Measurements from ENCODE around the gene JMJD1C.
"Not testable (repeated sequence)": the region's sequence is repeated elsewhere in the genome, so short reads cannot be mapped to it uniquely, and the experiment has no call there.

Gene JMJD1C

DNA sequence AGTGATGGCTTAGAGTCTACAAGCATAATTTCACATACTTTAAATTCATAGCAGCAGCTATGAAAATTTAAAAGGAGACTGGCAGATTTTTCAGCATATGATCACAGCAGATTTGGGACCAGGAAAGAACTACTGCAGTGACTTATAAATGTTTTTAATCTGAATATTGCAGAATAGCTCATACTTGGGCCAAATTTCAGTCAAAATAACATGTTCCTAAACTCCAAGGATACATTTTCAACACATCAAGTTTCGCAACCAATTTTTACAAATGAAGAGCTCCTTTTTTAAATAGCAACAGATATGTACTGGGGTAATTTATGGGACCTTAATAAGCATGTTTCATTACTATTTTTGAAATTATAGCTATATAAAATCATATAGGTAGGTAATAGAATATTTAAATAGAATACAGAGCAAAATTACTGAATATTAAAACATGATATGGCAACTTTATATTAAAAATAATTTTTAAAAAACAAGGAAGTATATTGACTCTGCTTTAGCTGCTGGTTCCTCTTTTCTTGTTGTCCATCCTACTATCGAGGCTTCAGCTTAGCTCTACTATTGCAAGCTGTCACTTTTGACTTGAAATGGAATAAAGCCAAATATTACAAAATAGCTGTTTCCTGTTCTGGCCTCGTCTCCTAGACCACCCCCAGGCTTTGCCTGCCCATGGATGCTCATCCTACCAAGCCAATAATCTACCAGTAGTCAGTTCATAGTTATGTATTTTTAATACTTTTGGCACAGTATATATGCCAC is 209.6 kb downstream of the JMJD1C start:
- no peak for DNase-seq

DNA sequence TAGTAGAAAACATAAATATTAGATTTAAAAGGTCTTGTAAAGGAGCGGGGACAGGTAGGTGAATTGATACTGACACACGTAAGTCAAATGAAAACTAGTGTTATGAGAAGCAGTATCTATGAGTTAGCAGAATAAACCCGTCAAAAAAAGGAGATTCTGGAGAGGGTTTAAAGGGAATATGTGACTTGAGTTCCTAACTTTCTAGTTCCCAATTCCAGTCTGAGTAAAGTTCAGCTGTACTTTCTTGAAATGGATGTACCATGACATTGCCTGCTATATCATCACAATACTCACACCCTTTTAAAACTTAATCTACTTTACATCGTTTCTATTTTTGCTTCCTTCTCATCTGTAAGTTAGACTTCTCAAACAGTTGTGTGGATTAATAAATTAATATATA is 210.5 kb downstream of the JMJD1C start:
- no peak for DNase-seq

DNA sequence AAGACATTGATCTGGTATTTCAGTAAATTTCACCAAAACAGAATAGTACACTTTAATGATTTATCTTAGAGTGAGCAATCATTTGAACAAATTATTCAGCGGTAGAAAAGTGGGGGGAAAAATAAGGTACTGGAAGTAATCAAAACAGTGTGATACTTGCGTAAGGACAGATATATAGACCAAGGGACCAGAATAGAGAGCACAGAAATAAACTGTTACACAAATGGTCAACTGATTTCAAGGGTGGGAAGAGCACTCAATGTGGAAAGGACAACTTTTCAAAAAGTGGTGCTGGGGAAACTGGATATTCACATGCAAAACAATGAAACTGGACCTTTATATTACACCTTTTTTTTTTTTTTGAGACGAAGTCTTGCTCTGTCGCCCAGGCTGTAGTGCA is 212.7 kb downstream of the JMJD1C start:
- no peak for DNase-seq

DNA sequence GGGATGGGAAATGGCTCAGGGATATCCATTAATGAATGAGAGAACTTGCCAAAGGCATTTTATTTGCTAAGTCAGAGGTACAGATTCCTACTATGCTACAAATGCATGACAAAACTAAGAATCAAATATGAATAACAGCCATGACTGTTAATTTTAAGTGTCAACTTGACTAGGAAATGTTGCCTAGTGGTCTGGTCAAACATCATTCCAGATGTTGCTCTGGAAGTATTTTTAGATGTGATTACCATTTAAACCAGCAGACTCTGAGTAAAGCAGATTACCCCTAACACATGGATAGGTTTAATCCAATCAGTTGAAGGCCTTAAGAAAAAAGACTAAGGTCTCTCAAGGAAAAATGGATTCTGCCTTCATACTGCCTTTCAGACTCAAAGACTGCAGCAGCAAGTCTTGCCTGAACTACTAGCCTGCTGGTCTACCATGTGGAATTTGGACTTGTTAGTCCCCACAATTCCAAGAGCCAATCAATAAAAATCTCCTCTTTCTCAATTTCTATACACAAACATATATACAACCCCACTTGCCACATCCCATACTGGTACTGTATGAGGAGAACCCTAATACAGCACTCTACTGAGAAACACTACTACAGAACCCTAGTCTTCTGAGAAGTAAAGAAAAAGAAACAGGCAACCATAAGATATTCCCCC is 213.5 kb downstream of the JMJD1C start:
- no peak for DNase-seq

DNA sequence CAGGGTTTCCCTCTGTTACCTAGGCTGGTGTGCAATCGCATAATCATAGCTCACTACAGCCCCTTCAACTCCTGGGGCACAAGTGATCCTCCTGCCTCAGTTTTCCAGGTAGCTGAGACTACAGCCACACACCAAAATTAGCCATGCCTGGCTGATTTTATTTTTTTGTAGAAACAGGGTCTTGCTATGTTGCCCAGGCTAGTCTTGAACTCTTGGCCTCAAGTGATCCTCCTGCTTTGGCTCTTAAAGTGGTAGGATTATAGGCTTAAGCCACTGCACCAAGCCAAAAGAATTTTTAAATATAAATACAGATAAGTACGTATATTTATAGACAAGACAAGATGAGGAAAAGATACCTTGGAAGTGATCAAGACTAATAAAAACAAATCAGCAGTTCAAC is 215.7 kb downstream of the JMJD1C start:
- no peak for DNase-seq

DNA sequence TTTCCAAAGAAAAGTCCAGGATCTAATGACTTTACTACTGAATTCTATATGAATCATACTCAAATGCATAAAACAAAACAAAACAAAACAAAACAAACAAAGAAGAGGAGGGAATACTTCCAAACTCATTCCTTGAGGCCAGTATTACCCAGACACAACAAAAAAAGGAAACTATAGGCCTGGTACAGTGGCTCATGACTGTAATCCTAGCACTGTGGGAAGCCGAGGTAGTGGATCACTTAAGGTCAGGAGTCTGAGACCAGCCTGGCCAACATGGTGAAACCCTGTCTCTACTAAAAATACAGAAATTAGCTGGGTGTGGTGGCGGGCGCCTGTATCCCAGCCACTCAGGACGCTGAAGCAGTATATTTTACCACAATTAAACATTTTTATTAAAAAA is 218.0 kb downstream of the JMJD1C start:
- DNase-seq, result no peak

DNA sequence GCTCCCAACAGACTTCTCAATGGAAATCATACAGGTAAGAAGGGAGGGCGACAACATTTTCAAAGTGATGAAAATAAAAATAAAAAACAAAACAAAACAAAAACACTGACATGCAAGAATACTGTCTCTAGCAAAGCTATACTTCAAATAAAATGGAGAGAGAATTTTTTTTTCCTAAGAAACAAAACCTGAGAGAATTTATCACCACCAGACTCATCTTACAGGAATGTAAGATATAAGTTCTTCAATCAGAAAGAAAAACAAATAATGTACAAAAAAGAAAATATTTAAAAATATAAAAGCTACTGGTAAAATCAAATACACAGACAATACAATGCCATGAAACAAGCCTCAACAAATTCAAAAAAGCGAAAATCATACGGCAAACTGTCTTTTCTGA is 219.4 kb downstream of the JMJD1C start:
- no peak for DNase-seq

DNA sequence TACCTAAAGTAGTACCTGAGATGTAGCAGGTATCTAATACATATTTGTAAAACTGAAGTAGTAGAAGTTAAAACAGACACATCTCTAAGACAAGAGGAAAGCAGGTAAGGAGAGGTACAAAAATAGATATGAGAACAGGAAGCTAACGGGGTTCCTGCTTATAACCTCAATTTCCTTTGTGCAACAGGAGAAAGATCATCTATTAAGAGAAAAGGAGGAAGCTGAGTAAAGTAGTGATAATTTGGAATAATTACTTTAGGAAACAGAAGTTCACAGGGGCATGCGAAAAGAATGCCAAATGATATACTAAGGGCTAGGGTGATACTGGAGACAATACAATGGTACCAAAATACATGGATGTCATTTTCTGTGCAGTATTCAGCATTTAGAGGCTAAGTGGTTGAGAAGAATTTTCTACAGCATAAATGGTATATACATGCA is 223.9 kb downstream of the JMJD1C start:
- DNase-seq, result no peak

DNA sequence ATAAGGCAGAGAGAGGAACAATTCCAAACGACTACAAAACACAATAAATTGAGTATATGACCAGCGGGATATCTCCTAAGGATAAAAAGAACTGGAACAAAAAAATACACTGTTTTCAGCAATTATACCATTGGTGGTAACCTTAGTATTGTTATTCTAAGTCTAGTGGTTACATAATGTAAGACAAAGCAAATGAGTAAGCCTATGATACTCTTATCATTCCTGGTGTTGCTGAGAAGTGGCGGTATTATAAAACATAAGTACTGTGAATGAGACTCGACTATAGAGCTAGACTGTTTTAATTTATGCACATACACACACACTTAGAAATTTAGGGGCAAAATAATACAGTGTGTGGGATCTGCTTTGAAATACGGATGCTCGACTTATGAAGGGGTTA is 225.0 kb downstream of the JMJD1C start:
- DNase-seq, result no peak

DNA sequence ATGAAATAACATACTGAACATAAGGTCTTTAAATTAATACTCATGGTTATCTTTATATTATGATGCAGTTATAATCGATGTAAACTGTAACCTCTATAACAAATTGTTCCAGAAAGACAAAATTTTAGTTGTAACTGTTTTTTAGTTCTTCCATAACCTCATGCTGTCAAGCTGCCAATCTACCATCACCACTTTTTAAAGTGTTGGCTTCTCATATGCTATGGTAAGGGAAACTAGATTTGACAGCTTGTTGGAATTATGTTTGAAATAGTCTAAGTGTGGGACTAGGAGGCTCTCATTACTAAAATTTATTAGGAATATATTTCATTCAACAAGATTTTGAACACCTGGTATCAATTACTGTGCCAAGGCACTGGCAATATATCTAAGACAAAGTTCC is 227.3 kb downstream of the JMJD1C start:
- no peak for DNase-seq

DNA sequence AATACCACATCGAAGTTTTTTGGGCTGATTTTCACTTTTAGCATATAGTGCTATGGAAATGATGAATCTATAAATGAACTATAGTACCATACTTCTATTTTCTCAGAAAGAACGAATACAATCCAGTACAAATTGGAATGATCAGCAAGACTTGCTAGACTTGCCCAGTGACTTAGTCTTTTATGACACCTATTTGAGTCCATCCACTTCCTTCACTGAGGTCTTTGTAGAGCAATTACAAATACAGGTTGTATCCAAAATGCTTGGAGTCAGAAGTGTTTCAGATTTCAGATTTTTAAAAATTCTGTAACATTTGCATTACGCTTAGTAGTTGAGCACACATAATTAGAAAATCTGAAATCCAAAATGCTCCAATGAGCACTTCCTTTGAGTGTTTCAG is 228.4 kb downstream of the JMJD1C start:
- no peak for DNase-seq

DNA sequence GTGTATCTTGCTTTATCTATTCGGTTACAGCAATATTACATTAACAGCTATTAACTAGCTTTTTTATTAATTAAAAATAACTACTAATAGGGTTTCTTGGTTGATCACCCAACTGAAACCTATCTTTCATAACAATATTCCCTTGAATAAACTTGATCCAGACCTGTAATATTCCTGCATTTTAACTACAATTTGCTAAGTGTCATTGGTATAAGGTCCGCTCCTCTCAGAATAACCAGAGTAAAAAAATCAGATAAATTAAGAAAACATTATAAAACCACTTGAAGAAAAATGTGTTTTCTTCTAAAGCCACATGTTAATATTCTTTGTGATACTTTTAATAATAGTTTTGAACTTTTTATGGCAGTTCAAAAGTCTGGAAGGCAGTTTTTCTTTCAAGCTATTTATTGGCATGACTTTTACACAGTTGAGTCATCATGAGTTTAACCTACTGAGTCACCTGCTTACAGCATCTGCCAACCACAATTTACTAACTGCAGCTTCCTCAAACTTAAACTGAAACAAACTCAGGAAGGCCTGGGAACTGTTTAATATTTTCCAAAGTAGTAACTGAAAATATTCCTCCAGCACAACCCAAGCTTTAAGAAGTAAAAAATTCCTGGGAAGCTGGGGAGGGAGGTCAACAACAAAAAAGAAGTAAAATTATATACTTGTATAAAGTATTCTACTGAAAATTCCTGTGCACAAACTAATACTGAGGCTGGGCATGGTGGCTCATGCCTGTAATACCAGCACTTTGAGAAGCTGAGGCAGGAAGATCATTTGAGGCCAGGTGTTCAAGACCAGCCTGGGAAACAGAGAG is 229.5 kb downstream of the JMJD1C start:
- DNase-seq, result no peak

DNA sequence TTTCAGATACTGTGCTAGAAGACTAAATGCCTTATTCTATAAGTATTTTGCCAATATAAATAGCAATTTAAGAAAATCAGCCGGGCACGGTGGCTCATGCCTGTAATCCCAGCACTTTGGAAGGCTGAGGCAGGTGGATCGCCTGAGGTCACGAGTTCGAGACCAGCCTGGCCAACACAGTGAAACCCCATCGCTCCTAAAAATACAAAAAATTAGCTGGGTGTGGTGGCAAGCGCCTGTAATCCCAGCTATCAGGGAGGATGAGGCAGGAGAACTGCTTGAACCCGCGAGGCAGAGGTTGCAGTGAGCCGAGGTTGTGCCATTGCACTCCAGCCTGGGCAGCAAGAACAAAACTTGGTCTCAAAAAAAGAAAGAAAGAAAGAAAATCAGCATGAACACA is 230.6 kb downstream of the JMJD1C start:
- not testable (repeated sequence) for DNase-seq

DNA sequence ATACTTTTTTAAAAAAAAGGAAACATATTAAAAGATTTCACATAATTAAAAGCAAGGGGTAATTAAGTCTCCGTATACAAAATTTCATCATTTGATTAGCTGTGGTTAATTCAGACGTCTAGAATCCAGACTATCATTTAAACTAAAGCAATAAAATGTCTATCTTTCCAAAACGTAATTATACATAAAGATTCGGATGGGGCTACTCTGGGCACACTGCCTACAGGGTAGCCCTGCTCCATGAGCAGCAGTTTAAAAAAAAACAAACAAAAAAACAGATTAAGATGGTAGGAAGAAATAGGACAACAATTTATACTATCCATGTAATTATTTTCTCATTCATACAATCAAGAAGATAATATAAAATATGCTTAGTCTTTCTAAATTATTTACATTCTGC is 236.6 kb downstream of the JMJD1C start:
- DNase-seq, result no peak

DNA sequence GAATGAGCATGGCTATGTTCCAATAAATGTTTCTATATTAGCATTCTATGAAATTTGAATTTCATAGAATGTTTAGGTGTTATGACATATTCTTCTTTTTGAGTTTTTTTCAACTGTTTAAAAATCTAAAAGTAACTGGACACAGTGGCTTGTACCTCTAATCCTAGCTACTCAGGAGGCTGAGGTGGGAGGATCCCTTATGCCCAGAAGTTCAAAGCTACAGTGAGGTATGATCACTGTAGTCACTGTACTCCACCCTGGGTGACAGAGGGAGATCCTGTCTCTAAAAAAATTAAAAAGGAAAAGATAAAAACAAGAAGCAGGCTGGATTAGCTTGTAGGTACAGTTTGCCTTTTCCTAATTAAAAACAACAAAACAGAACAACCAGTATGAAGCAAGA is 237.5 kb downstream of the JMJD1C start:
- DNase-seq, result no peak

DNA sequence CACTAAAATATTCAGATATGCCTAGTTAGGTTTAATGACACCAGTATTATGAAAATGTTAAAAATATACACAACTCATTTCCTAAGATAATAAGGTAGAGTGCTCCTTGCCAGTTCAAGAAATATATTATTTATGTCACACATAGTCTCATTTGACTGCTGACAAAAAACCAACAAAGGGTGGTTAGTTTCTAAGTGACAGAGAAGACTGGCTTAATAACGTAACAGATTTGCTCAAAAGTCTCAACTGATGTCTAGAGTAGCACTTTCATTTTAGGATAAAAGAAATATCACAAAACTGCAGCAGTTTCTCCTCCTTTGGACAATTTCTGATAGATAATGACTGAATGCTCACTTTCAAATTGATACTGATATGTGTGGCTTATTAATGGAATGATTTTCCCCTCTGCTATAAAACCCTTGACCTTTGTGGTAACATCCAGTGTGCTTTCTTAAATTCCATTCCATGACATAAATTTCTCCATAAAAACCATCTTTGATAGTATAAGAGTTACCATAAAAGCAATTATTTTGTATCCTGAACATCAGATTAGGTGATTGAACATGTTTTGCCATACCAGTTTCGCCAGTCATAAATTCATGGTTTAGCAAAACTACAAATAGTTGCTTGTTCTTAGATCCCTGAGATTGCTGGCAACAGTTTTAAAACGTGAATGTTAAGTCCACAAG is 238.4 kb downstream of the JMJD1C start:
- DNase-seq, result no peak

DNA sequence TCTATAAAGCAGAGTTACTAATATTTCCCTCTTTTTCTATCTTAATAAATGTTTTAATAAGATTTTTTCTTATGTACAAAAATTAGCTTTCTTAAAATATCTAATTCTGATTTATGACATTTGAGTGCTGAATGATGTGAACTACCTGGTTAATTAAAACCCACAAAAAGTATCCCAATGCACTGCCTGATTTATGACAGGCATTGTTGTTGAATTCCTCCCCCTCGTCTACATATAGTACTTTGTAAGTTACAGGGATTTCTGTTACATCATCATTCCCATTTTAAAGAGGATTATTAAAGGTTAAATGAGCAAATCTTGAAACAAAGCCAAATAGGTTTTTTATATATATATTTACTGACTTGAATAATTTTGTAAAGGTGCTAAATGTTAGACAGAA is 241.5 kb downstream of the JMJD1C start:
- DNase-seq, result no peak

DNA sequence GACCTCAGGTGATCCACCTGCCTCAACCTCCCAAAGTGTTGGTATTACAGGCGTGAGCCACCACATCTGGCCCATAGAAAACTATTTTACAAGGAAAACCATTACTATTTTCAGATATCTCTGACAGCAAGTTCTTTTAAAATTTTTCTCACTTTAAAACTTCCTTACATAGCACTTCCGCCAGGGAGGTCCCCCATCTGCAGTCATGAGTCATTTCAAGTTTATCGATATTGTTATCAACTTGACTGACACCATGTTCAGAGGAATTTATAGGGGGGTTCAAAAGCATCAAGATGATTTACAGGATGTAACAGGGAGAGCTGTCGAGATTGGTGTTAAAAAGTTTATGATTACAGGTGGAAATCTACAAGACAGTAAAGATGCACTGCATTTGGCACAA is 243.8 kb downstream of the JMJD1C start:
- no peak for DNase-seq

DNA sequence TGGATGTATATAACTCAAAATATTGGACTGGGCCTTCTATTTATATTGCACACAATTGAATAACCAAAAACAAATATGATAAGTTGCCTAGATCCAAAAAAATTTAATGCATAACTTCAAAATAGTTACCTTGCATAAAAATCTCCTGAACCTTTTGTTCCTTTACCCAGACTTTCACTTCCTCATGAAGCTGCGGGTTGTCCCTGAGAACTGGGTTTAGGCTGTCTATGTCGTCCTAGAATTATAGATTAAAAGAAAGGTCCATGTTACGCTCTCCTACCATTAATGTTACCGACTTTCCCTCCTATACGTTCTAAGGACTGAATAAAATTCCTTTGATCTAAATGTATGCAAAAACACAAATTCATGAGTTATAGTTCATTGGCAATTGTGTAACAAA is 246.0 kb downstream of the JMJD1C start:
- DNase-seq, result no peak

DNA sequence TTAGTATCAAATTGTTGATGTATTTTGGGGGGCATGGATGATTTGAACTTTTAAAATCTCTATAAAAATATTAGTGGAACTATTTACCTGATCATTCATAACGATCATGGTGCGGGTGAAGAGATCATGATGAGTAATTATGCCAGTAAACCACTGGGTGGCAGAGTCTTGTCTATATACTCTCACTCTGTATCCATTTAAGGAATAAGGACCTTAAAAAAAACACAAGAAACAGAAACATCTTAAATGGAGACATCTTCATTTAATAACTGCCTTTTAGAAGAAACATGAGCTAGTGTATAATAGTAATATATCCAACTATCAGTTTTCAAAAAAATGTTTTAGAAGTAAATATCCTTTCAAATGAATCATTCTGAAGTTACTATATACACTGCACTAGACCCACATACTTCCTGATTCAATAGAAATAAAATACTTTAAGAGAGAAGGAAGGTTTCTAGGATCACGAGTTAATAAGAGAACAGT is 248.6 kb downstream of the JMJD1C start:
- DNase-seq, result peak; percentile 14

DNA sequence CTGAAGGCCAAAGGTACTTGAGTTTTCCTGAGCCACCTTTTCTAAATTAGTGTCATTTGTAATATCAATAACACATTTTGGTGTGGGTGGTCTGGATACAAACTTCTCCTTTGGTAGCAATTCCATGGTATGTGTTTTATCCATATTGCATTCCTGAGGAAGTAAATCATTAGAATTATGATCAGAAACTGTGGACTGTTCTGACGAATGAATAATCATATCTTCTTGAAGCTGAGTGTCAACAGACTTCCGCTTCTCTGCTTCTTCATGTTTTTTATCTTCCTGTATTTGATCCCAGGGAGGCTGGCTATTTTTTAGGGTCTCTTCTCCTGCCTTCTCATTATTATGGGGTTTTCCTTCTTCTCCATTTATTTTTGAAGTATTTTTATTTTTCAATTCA is 251.2 kb downstream of the JMJD1C start:
- no peak for DNase-seq

DNA sequence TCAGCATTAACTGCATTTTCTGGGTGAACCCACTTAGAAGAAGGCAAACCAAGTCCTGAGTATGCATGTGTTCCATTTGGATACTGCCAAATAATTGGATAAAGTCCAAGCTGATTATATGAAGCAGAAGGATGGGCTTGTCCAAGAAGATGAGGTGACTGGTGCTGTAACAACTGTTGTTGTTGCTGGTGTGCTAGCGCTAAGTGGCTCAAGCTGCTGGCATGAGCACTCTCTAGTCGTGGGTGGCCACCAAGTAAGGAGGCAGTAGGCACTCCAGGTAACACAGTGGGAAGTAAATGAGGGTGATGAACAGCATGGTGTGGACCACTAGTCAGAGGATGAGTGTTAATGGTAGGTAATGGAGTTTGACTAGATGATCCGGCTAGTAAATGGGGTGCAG is 252.3 kb downstream of the JMJD1C start:
- DNase-seq, result no peak

DNA sequence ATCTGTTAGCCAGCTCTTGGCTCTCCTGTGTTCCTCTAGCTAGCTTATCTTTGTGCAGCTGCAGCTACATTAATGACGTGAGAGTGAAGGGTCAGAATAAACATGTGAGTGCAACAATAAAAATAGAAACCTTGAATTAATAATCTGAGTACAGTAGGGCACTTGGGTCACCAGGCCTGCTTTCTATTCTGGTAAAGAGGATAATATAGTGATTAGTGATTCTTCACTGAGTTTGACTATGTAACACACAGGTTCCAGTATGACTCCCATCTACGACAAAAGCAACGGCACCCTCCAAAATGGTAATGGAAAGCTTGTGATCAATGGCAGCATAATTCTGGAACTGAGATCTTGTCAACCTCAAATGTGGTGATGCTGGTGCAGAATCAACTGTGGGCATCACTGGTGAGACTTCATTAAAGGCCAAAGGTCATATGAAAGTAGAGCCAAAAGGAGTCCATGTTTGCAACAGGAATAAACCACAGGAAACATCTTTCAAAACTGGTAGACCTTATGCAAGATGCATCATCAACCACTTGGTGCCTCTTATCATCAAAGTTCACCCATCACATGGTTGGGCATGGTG is 255.1 kb downstream of the JMJD1C start:
- no peak for DNase-seq
